Activated CD4-positive, CD25-positive, alpha-beta regulatory T cell treated with anti-CD3 and anti-CD28 coated beads, Interleukin-2, amount 50 U/mL, for 16 hours (primary cell): ENCODE data around the gene DAAM2.

Source experiments
- DNase-seq: peaks from one replicate; pipeline ENCODE4 v3.0.0-alpha.2; 2020; ENCODE audit warnings: low read depth, low spot score

Gene DAAM2

GRCh38 chr6:39791850-39792539, at the start of gene DAAM2:
Gene DAAM2 (plus strand): TSS chr6:39792376. CDS start chr6:39856303, 63,927 bp downstream.
- no peak for DNase-seq

- DNase-seq = no peak
Observed at GRCh38 chr6:39746795-39747194, 45.4 kb upstream of the DAAM2 start.

DNA sequence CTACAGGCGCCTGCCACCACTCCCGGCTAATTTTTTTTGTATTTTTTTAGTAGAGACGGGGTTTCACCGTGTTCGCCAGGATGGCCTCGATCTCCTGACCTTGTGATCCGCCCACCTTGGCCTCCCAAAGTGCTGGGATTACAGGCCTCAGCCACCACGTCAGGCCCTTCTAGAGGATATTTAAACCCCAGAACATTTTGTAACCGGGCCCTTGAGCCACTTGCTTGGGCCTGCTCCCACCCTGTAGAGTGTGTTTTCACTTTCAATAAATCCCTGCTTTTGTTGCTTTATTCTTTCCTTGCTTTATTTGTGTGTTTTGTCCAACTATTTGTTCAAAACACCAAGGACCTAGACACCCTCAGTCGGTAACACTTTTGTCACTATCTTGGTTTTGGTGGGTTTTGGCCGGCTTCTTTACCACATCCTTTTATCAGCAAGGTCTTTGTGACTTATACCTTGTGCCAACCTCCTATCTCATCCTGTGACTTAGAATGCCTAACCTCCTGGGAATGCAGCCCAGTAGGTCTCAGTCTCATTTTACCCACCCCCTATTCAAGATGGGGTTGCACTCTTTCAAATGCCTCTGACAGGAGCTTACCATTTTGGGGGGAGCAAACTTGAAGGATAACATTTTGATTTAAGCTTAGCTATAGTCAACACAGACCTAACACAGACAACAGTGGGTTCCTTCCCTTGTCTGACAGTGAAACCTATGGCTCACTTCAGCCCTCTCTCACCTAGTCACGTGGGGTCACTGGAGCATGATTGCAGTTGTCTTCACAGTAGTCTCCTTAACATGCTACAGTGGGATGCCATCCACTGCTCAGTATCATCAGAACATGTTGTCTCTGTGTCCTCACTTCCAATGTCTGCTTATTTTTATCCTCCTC, 39.1 kb upstream of the DAAM2 start:
- no peak for DNase-seq

DNA sequence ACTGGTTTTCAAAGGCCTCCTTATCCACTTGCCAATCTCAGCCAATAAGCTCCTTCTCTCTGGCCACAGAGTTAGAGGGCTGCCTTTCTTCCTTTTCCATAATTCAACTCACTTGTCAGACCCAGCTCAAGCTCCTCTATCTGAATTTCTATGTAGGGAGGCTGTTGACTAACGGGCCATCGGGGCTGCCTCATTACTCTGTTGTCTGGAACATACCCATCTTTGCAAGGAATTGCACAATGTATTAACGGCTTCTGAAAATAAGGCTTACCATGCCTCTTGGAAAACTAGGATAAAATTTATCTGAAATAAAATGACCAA, 38.5 kb upstream of the DAAM2 start:
- DNase-seq = no peak

DNA sequence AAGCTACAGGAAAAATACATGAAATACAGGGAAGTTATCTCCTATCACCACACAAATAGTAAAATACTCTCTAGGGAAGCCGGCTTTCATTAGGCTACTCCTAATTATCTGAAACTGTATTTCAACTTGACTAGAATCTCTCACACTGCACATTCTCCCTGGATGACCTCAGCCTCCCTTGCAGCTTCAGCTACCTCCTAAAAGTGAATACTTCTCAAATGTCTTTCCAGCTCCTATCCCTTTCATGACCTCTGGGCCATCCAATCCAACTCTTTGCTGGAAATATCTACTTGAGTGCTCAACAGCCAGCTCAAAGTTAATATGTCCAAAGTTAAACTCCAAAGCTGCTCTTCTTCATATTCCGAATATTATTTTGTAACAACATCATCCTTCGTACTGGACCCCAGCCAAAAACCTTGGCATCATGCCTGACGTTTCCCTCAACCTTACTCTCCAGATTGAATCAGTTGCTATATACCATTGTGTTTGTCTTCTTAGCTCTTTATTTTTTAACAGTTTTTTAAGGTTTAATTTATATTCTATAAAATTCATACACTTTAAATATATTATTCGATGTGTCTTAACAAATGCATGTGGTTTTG, 37.6 kb upstream of the DAAM2 start:
- no peak for DNase-seq

GRCh38 chr6:39755231-39755630, 36.9 kb upstream of the DAAM2 start:
- DNase-seq = no peak

GRCh38 chr6:39756582-39756981, 35.6 kb upstream of the DAAM2 start:
- DNase-seq = no peak

GRCh38 chr6:39758905-39759605, 33.1 kb upstream of the DAAM2 start:
- DNase-seq = no peak

GRCh38 chr6:39760226-39760952, 31.8 kb upstream of the DAAM2 start:
- DNase-seq = no peak

DNA sequence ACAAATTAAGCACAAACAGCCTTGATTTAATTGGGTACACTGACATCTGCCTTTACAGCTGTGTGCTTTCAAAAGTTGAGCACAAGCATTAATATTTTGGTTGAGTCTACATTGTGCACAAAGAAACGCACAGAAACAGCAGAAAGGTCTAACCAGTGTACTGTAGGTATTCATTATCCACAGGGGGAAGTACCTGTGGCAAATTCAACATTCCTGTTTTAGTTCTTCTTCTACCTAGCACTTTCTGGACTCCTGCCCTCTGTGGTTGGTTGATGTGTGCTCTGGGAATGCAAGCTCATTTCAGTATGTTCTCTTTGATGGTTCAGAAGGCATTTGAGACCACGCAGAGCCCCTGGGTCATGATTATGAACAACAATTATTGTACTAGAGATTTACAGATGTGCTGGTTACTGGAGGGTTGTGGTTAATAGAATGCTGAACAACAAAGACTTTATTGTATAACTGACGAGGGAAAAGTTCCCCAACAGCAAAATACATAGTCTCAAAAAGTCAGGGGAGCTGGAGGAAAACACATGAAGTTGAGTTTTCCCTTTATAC, 26.6 kb upstream of the DAAM2 start:
- no peak for DNase-seq

- no peak for DNase-seq
Observed at GRCh38 chr6:39769012-39769411, 23.2 kb upstream of the DAAM2 start.

GRCh38 chr6:39770446-39770845, 21.7 kb upstream of the DAAM2 start:
- DNase-seq = no peak

GRCh38 chr6:39772559-39773273, 19.5 kb upstream of the DAAM2 start:
- DNase-seq = no peak

GRCh38 chr6:39773782-39774181, 18.4 kb upstream of the DAAM2 start:
- DNase-seq = no peak

DNA sequence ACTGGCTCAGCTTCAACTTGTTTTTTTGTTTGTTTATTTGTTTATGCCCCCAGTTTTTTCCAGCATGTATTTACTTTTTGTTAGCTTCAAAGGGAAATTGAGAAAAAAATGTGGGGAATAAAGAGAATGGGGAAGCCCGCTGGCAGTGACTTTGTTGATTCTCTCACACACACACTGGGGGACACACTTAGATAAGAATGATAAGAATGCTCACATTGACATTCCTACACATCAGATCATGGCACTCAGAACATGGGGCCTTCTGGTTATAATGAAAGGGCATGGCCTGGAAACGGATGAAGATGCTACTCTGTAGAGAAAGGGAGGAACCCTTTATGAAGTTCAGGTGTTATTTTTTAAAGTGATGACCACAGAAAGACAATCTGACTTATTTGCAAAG, 15.6 kb upstream of the DAAM2 start:
- DNase-seq = no peak

DNA sequence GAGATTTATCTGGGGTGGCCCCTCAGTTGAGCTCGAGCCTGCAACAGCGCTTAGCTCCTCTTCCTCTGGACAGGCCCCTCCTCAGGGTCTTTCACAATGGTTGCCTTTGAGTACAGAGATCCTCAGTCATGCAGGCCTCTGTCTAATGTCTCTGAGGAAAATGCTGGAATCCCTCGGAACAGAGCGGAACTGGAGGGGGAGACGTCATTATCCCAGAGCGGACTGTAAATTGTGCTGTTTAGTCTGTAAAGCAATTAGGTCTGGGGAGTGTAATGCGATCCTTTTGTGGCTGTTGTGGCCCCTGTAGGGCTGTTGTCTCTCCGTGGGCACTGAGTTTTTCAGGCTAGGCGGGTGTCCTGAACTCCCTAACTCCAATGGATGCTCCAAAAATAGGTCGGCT, 15.0 kb upstream of the DAAM2 start:
- no peak for DNase-seq

GRCh38 chr6:39777661-39778060, 14.5 kb upstream of the DAAM2 start:
- DNase-seq = no peak

DNA sequence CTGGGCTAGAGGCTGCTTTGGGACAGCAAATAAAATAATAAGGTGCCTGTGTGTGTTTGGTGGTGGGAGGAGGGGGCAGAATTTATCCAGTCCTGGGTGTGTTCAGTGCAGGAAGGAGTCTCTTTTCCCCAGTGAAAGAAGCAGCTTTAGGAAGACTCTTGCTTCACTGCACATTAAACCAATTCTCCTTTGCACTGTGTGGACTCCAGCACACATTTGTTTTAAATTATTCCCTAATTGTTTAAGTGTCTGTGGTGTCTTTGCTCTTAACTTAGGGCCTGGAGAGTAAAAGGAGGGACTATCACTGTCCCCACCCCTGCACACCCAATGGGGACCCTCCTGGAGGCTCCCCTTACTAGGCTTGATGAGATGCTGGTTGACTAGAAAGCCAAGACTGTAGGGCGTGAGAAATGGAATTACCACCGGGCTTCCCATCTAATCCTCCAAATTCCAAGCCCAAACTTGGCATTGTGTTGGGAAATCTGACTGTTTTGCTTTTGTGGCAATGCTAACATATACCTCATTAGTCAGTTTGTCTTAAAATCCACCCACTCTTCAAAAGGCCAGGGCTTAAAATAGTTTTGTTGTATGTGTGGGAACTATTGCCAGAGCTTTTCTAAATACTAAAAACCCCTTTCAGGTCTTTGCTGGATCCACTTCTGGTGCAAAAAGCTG, 13.5 kb upstream of the DAAM2 start:
- DNase-seq = no peak

DNA sequence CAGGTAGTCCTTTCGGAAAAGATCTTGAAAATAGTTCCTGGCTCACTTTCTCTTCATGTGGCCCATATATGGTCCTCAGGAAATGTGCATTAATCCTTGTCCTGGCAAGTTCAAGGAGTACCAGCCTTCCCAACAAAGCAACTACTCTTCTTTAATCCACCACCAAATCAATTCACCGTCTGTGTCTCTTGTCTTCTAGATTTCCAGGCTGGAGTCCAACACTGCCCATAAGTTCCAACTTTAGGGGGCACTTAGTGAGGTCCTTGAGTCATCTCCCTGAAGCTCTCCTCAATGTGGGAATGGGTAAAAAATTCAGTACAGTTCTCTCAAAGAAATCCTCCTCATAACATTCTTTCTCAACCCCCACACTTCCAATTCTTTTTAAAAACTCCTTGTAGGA, 6.9 kb upstream of the DAAM2 start:
- DNase-seq = no peak

- no peak for DNase-seq
Observed at GRCh38 chr6:39786649-39787048, 5.5 kb upstream of the DAAM2 start.
